NCI-H226 (cell line): ENCODE data around the gene CLDND2.
"Not testable (repeated sequence)": the region's sequence is repeated elsewhere in the genome, so short reads cannot be mapped to it uniquely, and the experiment has no call there.

Experiments
- DNase-seq: peaks from one replicate; pipeline ENCODE4 v3.0.0-alpha.2; 2015

CLDND2 gene

GRCh38 chr19:51368366-51369282 lies at the start of gene CLDND2:
Gene CLDND2 (minus strand): TSS chr19:51369003. CDS start chr19:51368577, 426 bp downstream.
- no peak for DNase-seq

DNA sequence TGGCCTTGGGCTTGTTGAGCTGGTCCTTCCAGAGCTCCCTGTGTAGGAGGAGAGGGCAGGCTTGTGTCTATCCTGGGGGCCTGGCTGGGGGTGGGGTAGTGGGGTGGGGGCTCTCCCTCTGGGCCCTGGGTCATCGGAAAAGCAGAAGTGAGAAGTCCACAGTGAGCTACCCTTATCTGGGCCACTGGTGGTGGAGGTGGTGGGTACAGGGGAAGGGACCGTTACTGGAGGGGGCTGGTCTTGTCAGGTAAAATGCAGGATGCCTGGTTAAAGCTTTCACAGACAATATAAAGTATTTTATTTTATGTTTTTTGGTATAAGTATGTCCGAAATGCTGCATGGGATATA lies 49.0 kb upstream of the CLDND2 start:
- DNase-seq: no peak

DNA sequence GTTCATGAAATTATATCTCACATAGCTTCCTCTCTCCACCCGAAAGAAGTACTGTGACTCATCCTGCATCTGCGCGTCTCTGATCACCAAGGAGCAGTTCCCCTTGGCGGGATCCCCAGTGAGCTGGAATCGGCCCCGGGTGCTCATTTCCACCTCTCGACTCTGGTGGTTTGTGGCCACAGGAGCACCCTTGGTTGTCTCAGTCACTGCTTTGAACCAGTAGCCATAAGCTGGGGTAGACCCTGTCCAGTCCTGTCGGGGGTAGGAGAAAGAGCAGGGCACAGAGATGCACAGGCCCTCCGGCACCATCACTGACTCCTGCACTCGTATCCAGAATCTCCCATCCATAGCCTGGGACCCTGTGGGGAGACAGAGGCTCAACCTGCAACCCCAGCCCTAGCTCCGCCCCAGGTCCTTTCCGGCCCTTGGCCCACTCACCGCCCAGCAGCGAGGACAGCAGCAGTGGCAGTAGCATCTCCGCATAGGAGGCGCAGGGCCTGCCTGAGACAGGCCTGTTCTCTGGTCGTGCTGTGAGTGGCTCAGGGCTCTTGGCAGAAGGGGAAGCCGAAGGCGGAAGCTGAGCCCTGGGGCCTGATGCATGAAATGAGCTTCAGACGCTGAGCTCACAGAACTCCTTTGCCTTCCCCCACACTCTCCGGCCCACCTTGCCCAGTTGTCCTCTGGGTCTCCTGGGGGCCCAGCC lies 48.5 kb upstream of the CLDND2 start, which contains the start of gene SIGLEC10:
SIGLEC10 (minus strand) TSS at position 536 of the 703 bp plus-strand sequence; CDS start at position 475, 61 bp downstream.
- no peak for DNase-seq

DNA sequence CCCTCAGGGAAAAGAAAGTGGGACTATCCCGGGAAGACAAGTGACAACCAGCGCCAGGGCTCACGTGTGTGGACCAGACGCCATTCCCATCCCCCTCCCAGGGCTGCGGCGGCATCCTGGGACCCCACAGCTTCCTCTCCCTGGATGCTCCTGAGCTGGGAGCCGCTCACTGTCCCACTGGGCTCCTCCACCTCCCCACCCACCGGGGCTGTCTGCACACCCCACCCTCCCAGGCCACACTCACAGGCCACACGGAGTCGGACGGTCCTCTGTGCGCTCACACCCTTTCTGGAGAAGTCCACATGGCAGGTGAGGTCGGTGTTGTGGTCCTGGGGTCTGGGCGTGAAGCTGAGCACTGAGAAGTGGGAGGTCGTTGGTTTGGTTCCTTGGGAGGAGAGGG lies 47.6 kb upstream of the CLDND2 start:
- not testable (repeated sequence) for DNase-seq

GRCh38 chr19:51415187-51415586 lies 46.4 kb upstream of the CLDND2 start:
- DNase-seq: no peak

- no peak for DNase-seq
Observed at GRCh38 chr19:51410950-51411748, 42.3 kb upstream of the CLDND2 start.

DNA sequence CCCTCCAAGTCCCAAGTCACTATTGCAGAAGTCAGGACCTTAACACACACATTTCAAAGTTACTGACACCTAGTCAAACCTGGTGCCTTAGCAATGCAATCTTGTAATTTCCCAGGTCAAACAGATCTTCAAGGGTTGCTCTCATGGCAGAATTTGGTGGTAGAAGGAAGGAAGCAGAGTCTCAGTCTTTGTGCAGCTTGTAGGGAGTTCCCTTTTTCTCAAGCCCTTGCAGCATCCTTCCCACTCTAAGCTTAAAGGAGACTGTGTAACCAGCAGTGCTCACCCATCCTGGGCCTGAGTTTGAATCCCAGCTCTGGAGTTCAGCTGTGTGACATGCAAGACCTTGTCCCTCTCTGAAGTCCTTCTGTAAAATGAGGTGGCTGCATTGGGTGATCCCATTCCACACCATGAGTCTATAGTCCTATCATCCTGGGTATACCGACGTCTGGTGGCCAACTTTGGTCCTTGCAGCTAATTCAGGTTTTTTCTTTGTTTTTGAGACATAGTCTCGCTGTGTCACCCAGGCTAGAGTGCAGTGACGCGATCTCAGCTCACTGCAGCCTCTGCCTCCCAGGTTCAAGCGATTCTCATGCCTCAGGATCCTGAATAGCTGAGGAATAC lies 38.8 kb upstream of the CLDND2 start:
- no peak for DNase-seq

DNA sequence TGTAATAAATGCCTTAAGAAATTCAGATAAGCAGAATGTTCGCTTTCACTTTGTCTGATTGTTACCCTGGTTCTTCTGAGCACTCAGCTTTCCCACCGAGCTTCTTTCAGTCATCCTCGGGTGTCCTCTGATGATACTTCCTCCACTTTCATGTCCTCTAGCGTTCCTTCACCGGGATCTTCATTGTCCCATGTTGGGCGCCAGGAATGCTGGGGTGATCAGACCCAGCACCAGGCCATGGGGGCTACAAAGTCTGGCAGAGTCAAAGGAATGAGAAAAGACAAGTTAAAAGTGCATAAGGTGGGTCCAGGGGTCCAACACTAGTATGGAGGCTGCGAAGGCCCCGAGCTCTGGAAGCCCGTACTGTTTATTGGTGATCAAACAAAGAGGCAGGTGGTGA lies 33.3 kb upstream of the CLDND2 start:
- no peak for DNase-seq

- not testable (repeated sequence) for DNase-seq
Observed at GRCh38 chr19:51399936-51400335, 31.1 kb upstream of the CLDND2 start.

DNA sequence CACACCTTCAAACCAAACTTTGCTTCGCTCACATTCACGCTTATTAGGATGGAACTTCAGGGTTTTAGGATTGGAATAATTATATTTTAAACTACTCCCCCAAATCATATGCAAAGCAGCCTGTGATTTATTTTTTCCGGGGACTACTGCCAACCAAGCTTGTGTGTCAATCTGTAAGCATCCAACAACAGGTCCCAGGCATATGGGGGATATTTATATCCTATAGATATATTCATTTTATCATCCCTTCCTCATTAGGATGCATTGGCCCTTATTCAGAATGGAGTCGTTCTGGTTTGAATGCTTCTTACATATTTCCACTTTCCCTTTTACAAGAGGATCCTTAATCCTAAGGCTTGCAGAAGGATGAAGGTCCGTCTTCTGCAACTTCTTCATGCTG lies 30.4 kb upstream of the CLDND2 start:
- DNase-seq: no peak

- no peak for DNase-seq
Observed at GRCh38 chr19:51398096-51398704, 29.4 kb upstream of the CLDND2 start.

DNA sequence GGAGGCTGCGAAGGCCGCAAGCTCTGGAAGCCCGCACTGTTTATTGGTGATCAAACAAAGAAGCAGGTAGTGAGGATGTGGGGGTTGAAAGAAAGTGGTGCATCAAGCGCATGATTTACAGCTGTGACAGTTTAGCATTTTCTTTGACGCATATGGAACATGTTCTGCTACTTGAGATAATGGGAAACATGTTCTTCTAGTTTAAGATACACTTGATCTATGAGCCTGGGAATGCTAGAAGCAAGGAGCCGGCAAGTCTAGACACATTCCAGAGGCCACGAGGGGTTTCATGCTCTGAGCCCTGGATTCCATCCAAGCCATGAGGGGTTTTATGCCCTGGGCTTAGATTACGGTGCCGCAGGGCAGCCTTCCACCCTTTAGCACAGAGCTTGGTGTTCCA lies 28.6 kb upstream of the CLDND2 start:
- not testable (repeated sequence) for DNase-seq

GRCh38 chr19:51396175-51396574 lies 27.4 kb upstream of the CLDND2 start:
- no peak for DNase-seq

DNA sequence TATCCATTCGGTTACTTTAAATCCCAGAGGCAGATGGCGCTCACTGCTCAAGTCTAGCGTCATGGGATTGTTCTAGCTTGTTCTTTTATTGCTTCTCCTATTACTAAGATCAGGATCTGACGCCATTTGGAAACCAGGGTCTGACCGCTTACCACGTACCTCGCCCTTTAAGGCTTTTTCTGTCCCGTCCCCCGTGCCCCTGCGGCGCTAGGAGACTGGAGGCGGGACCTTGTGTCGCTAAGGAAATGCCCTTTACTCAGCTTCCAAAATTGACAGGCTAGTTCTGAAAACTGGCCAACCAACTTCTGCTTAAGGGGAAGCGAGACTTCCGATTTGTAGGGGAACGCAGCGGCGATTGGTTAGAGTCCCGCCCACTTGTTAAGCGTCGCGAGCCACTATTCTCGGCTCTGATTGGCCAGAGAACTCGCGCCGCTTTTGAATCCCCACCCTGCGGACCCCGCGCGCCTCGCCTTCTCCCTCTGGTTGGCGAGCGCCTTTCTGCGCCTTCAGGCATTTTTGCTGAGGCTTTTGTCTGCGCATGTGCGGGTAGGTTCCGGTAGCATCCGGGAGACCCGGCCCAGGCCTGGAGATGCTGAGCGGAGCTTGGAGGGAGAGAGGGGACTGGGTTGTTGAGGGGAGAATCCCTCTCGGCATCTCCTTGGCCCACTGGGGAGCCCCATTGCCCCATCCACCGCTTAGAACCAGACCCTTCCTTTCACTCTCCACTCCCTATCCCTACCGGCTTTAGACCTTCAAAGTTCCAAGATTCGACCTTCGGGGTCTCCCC lies 25.4 kb upstream of the CLDND2 start:
- DNase-seq: peak; percentile 96

GRCh38 chr19:51392701-51393100 lies 23.9 kb upstream of the CLDND2 start:
- no peak for DNase-seq

- no peak for DNase-seq
Observed at GRCh38 chr19:51391073-51391611, 22.3 kb upstream of the CLDND2 start.

GRCh38 chr19:51389143-51389542 lies 20.3 kb upstream of the CLDND2 start:
- no peak for DNase-seq

DNA sequence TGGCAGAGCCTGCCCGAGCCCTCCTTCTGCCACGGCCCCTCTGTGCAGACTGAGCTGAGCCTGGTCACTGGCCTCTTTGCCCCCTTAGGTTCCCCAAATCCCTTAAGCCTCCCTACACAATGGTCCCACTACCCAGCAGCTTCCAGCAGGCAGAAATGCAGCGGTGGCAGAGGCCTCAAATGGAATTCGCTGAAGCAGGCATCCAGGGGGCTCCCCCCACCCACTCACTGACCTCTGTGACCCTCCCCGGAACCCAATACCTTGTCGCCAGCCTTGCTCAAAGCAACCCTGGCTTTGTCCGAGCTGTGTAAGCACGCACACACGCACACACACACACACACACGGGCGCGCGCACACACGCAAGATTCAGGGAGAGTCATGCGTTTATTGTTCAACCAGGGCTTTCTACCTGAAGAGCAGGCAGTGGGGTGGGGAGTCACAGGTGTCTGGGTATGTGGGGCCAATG lies 19.2 kb upstream of the CLDND2 start, which contains the start of gene LIM2:
LIM2 (minus strand) TSS at position 51 of the 466 bp plus-strand sequence. CDS start 531 bp downstream, outside the sequence.
- DNase-seq: no peak

DNA sequence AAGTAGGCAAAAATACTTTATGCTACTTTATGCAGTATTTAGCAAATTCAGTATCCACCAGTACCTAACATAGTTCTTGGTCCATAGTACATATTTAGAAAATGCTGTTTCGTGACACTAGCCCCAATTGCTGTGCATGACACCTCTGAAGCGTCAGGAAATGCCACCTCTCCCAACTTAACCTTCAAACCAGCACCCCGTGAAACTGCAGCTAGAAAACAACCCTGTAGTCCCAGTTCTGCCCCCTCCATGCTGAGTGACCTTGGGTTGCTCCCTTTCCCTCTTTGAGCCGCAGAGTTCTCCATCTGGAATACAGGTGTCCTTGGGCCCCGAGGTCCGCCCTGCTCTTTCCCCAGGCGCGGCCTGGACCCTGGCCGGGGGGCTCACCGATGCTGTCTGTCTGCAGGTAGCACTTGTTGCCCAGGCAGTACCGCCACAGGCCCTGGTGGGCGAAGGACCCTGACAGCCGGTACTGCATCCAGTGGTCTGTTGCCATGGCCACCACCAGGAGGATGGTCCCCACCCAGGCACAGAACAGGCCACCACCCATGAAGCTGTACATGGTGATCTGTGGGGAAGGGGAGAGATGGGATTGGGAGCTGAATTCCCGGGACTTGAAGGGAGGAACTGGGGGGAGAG lies 18.2 kb upstream of the CLDND2 start:
- no peak for DNase-seq

GRCh38 chr19:51382004-51382403 lies 13.2 kb upstream of the CLDND2 start:
- no peak for DNase-seq
